ENCODE results near the gene CRNKL1. TPM values are rescaled to one million over a fixed set of nuclear protein-coding genes. Genes with fewer than 3 reads are reported as not detected.

CRNKL1 gene
- total and polyA plus RNA-seq, 2 of the 4 experiments (the other 2 are of a cell fraction) = 7.4 to 20.1 TPM

GRCh38 chr20:20005342-20005741 is 46.9 kb downstream of the CRNKL1 start:
- no peak overlapping the region for H2AK9ac ChIP-seq (replicated peaks; ENCODE audit: low read depth, low read length, poor library complexity)
- no peak overlapping the region for H2BK120ac ChIP-seq (ENCODE audit: low read depth, low read length)
- H4K8ac ChIP-seq (ENCODE audit: low read depth in 2 of 2, low read length in 2 of 2) = no peak overlapping the region
- TF ChIP-seq FOS (IDR thresholded peaks at IDR 0.05; ENCODE audit: low read depth, low read length) (no peak), NFE2L2 (IDR thresholded peaks at IDR 0.05; ENCODE audit: low read depth, low read length) (no peak), CEBPB (IDR thresholded peaks at IDR 0.05; ENCODE audit: low read depth, low read length) (no peak), RFX5 (IDR thresholded peaks at IDR 0.05; ENCODE audit: low read depth, low read length) (no peak), MXI1 (IDR thresholded peaks at IDR 0.05; ENCODE audit: borderline replicate concordance, low read depth, low read length) (no peak), BHLHE40 (IDR thresholded peaks at IDR 0.05; ENCODE audit: low read depth, low read length) (no peak), ELK1 (IDR thresholded peaks at IDR 0.05; ENCODE audit: borderline replicate concordance, low read depth, low read length) (no peak), SMC3 (IDR thresholded peaks at IDR 0.05; ENCODE audit: low read depth, low read length) (no peak), RAD21 (IDR thresholded peaks at IDR 0.05; ENCODE audit: low read length) (no peak), MAFK (IDR thresholded peaks at IDR 0.05; ENCODE audit: low read depth, low read length) (no peak), POLR2A (IDR thresholded peaks at IDR 0.05; ENCODE audit: low read depth, low read length) (no peak)
- TF ChIP-seq, protein P1, sequence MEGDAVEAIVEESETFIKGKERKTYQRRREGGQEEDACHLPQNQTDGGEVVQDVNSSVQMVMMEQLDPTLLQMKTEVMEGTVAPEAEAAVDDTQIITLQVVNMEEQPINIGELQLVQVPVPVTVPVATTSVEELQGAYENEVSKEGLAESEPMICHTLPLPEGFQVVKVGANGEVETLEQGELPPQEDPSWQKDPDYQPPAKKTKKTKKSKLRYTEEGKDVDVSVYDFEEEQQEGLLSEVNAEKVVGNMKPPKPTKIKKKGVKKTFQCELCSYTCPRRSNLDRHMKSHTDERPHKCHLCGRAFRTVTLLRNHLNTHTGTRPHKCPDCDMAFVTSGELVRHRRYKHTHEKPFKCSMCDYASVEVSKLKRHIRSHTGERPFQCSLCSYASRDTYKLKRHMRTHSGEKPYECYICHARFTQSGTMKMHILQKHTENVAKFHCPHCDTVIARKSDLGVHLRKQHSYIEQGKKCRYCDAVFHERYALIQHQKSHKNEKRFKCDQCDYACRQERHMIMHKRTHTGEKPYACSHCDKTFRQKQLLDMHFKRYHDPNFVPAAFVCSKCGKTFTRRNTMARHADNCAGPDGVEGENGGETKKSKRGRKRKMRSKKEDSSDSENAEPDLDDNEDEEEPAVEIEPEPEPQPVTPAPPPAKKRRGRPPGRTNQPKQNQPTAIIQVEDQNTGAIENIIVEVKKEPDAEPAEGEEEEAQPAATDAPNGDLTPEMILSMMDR (conservative IDR thresholded peaks at IDR 0.05; ENCODE audit: low read depth, low read length) = no peak
- TF ChIP-seq, protein P2, sequence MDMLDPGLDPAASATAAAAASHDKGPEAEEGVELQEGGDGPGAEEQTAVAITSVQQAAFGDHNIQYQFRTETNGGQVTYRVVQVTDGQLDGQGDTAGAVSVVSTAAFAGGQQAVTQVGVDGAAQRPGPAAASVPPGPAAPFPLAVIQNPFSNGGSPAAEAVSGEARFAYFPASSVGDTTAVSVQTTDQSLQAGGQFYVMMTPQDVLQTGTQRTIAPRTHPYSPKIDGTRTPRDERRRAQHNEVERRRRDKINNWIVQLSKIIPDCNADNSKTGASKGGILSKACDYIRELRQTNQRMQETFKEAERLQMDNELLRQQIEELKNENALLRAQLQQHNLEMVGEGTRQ (IDR thresholded peaks at IDR 0.05; ENCODE audit: low read depth, low read length) = no peak
- no peak for DNase-seq
- no peak overlapping the region for H2AFZ ChIP-seq (replicated peaks; ENCODE audit: low read length, poor library complexity)
- no peak overlapping the region for H3K23ac ChIP-seq (ENCODE audit: low read depth, low read length)
- H3K18ac ChIP-seq (ENCODE audit: low read depth, low read length) = no peak overlapping the region
- POLR2A ChIA-PET (ENCODE audit: unreplicated experiment) = no interaction called here
- H4K91ac ChIP-seq (ENCODE audit: insufficient read depth, low read depth, low read length) = no peak overlapping the region
- no peak overlapping the region for H4K5ac ChIP-seq (ENCODE audit: low read depth, low read length)
- H3K36me3 ChIP-seq (ENCODE audit: control insufficient read depth, insufficient read depth, low read length) = peaks cover 23% of the 10 kb centered on the region
- H3K4me2 ChIP-seq (ENCODE audit: low read depth, low read length) = no peak overlapping the region
- no peak overlapping the region for H2AK5ac ChIP-seq (ENCODE audit: low read depth, low read length)
- CTCF ChIA-PET = no interaction called here
- no peak overlapping the region for H2BK20ac ChIP-seq (ENCODE audit: low read depth, low read length)
- no peak overlapping the region for H2BK5ac ChIP-seq (ENCODE audit: low read depth, low read length, poor library complexity, severe bottlenecking)
- dilution Hi-C loops (cut with HindIII; ENCODE audit: low sequenced_read_pairs, unreplicated experiment) (no loop called here), in situ Hi-C loops (cut with MboI; ENCODE audit: low sequenced_read_pairs) (no loop called here), intact Hi-C loops (cut with micrococcal nuclease) (no loop called here)
- H3K4me3 ChIP-seq (ENCODE audit: insufficient read depth, low read depth, low read length) = no peak overlapping the region
- peaks cover 18% of the 10 kb centered on the region for H3K9me1 ChIP-seq (ENCODE audit: insufficient read depth, low read length)
- H3K4ac ChIP-seq (ENCODE audit: low read depth, low read length) = no peak overlapping the region
- no peak overlapping the region for H3K14ac ChIP-seq (replicated peaks; ENCODE audit: low read depth, low read length)
- no peak overlapping the region for H3K56ac ChIP-seq (ENCODE audit: extremely low read depth, insufficient read depth, low read length)
- no peak overlapping the region for H3K9ac ChIP-seq (ENCODE audit: low read depth, low read length)
- no peaks in the 10 kb centered on the region for H3K27me3 ChIP-seq (ENCODE audit: control insufficient read depth, insufficient read depth, low read length)
- peaks cover 16 to 41% of the 10 kb centered on the region in 2 experiments for H3K79me1 ChIP-seq (ENCODE audit: low read depth in 1 of 2, low read length in 2 of 2)
- peaks cover 27% of the 10 kb centered on the region for H4K20me1 ChIP-seq (ENCODE audit: insufficient read depth, low read length)
- no peaks in the 10 kb centered on the region for H3K9me3 ChIP-seq (ENCODE audit: control insufficient read depth, insufficient read depth, low read length)
- WGBS, 2 experiments (ENCODE audit: extremely low coverage in 2 of 2, insufficient read length in 1 of 2) = 59% methylated on average over 4 of the region's 7 CpGs; no CpG with 5 or more reads in 1 of the 2 experiments
- H3K4me1 ChIP-seq (ENCODE audit: control insufficient read depth, insufficient read depth, low read length) = peaks cover 20% of the 10 kb centered on the region
- H3K27ac ChIP-seq (ENCODE audit: insufficient read depth, low read length) = no peak overlapping the region
- no peak overlapping the region for H2BK15ac ChIP-seq (ENCODE audit: low read depth, low read length)
- BruUV-seq (replicated peaks) = no TSS peak
- ATAC-seq (ENCODE audit: low read depth) = no peak
